ENCODE measurements around the gene SNRPA1. TPM values are rescaled to one million over a fixed set of nuclear protein-coding genes. Genes with fewer than 3 reads are reported as not detected.

Gene SNRPA1
- total and polyA plus RNA-seq, 2 of the 13 experiments (the other 11 are each of a cell fraction or from before 2014, with no cell fraction given) = 41.2 to 108 TPM

DNA sequence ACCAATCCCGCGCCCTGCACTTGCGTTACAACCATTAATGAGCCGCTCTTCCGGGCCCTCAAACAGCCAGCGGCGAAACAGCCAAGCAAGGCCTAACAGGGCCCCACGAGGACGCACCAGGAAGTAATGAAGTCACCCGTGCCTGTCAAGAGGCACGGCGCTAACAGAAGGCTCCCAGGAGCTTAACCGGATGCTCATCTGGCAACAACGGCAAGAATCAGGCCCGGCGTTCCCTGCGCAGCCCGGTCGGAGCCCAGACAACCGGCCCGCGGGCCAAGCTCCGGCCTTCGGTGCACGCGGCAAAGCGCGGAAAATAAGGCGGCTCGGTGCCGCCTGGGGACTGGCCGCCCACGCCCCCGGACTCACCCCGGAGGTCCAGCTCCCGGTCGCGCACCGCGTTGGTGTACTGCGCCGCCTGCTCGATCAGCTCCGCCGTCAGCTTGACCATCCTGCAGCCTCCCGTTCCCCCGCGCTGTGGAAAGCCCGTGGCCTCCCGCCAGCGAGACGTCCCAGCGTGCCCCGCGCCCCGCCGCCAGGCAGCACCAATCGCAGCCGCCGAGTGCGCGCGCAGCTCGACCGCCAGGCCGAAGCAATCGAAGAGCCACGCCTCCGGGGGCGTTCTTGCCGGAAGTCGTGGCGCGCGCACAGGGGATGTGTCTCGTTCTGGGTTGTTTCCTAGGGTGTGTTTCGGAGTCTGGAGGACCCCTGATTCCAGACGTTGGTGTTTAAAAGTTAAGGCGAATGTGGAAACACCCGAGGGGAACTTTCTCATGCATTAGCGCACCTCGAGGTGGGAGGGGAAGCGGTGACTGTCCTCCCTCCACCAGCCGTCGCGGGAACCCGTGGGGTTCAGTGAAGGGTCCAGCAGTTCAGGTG is at the start of gene SNRPA1 (continued):
- TF ChIP-seq, protein P1, sequence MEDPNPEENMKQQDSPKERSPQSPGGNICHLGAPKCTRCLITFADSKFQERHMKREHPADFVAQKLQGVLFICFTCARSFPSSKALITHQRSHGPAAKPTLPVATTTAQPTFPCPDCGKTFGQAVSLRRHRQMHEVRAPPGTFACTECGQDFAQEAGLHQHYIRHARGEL (CRISPR knock-in tag; IDR thresholded peaks at IDR 0.05) = no peak; the same call in 1 of the 2 replicates
- TF ChIP-seq, protein P2, sequence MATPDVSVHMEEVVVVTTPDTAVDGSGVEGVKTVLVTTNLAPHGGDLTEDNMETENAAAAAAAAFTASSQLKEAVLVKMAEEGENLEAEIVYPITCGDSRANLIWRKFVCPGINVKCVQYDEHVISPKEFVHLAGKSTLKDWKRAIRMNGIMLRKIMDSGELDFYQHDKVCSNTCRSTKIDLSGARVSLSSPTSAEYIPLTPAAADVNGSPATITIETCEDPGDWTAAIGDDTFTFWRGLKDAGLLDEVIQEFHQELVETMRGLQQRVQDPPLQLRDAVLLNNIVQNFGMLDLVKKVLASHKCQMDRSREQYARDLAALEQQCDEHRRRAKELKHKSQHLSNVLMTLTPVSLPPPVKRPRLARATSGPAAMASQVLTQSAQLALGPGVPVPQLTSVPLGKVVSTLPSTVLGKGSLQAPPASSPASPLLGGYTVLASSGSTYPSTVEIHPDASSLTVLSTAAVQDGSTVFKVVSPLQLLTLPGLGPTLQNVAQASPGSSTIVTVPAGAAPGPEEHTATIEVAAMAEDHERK (CRISPR knock-in tag; IDR thresholded peaks at IDR 0.05; ENCODE audit: low read depth) = peak; percentile 84
- TF ChIP-seq ZFP36L2 (CRISPR knock-in tag; IDR thresholded peaks at IDR 0.05) = no peak
- TF ChIP-seq HDAC2 (CRISPR knock-in tag; IDR thresholded peaks at IDR 0.05) = peak; percentile 83
- TF ChIP-seq ZNF674 (CRISPR knock-in tag; IDR thresholded peaks at IDR 0.05; ENCODE audit: low read depth) = no peak
- TF ChIP-seq NFKBIZ (CRISPR knock-in tag; IDR thresholded peaks at IDR 0.05) = peak; percentile 84; the same call in 1 of the 2 replicates
- TF ChIP-seq JUND (CRISPR knock-in tag; IDR thresholded peaks at IDR 0.05) = no peak
- TF ChIP-seq FLYWCH1 (CRISPR knock-in tag; IDR thresholded peaks at IDR 0.05) = no peak
- TF ChIP-seq ZNF337 (CRISPR knock-in tag; IDR thresholded peaks at IDR 0.05; ENCODE audit: borderline replicate concordance, low read depth) = no peak
- TF ChIP-seq, protein P3, sequence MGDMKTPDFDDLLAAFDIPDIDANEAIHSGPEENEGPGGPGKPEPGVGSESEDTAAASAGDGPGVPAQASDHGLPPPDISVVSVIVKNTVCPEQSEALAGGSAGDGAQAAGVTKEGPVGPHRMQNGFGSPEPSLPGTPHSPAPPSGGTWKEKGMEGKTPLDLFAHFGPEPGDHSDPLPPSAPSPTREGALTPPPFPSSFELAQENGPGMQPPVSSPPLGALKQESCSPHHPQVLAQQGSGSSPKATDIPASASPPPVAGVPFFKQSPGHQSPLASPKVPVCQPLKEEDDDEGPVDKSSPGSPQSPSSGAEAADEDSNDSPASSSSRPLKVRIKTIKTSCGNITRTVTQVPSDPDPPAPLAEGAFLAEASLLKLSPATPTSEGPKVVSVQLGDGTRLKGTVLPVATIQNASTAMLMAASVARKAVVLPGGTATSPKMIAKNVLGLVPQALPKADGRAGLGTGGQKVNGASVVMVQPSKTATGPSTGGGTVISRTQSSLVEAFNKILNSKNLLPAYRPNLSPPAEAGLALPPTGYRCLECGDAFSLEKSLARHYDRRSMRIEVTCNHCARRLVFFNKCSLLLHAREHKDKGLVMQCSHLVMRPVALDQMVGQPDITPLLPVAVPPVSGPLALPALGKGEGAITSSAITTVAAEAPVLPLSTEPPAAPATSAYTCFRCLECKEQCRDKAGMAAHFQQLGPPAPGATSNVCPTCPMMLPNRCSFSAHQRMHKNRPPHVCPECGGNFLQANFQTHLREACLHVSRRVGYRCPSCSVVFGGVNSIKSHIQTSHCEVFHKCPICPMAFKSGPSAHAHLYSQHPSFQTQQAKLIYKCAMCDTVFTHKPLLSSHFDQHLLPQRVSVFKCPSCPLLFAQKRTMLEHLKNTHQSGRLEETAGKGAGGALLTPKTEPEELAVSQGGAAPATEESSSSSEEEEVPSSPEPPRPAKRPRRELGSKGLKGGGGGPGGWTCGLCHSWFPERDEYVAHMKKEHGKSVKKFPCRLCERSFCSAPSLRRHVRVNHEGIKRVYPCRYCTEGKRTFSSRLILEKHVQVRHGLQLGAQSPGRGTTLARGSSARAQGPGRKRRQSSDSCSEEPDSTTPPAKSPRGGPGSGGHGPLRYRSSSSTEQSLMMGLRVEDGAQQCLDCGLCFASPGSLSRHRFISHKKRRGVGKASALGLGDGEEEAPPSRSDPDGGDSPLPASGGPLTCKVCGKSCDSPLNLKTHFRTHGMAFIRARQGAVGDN (CRISPR knock-in tag; IDR thresholded peaks at IDR 0.05) = peak; percentile 96
- TF ChIP-seq EZH2 (conservative IDR thresholded peaks at IDR 0.05; ENCODE audit: low read depth, low read length) = no peak
- TF ChIP-seq SOX6 (IDR thresholded peaks at IDR 0.05) = no peak
- TF ChIP-seq SOX6 (CRISPR knock-in tag; IDR thresholded peaks at IDR 0.05) = peak; percentile 74
- TF ChIP-seq, protein P4, sequence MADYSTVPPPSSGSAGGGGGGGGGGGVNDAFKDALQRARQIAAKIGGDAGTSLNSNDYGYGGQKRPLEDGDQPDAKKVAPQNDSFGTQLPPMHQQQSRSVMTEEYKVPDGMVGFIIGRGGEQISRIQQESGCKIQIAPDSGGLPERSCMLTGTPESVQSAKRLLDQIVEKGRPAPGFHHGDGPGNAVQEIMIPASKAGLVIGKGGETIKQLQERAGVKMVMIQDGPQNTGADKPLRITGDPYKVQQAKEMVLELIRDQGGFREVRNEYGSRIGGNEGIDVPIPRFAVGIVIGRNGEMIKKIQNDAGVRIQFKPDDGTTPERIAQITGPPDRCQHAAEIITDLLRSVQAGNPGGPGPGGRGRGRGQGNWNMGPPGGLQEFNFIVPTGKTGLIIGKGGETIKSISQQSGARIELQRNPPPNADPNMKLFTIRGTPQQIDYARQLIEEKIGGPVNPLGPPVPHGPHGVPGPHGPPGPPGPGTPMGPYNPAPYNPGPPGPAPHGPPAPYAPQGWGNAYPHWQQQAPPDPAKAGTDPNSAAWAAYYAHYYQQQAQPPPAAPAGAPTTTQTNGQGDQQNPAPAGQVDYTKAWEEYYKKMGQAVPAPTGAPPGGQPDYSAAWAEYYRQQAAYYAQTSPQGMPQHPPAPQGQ (CRISPR knock-in tag; IDR thresholded peaks at IDR 0.05; ENCODE audit: borderline replicate concordance) = no peak
- no peak; the same call in 1 of the 2 replicates for TF ChIP-seq FOXM1 (CRISPR knock-in tag; IDR thresholded peaks at IDR 0.05)
- TF ChIP-seq ZMYM4 (CRISPR knock-in tag; IDR thresholded peaks at IDR 0.05) = peak; percentile 92
- peak; percentile 19 for TF ChIP-seq ZNF781 (CRISPR knock-in tag; IDR thresholded peaks at IDR 0.05; ENCODE audit: borderline replicate concordance, not compliant biosample characterization)
- peak; percentile 30; the same call in 1 of the 2 replicates for TF ChIP-seq ZNF264 (CRISPR knock-in tag; IDR thresholded peaks at IDR 0.05)
- TF ChIP-seq, protein P5, sequence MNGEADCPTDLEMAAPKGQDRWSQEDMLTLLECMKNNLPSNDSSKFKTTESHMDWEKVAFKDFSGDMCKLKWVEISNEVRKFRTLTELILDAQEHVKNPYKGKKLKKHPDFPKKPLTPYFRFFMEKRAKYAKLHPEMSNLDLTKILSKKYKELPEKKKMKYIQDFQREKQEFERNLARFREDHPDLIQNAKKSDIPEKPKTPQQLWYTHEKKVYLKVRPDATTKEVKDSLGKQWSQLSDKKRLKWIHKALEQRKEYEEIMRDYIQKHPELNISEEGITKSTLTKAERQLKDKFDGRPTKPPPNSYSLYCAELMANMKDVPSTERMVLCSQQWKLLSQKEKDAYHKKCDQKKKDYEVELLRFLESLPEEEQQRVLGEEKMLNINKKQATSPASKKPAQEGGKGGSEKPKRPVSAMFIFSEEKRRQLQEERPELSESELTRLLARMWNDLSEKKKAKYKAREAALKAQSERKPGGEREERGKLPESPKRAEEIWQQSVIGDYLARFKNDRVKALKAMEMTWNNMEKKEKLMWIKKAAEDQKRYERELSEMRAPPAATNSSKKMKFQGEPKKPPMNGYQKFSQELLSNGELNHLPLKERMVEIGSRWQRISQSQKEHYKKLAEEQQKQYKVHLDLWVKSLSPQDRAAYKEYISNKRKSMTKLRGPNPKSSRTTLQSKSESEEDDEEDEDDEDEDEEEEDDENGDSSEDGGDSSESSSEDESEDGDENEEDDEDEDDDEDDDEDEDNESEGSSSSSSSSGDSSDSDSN (CRISPR knock-in tag; IDR thresholded peaks at IDR 0.05) = peak; percentile 90

Data from HepG2 (cell line).